ENCODE data around the gene TICRR. TPM values are rescaled to one million over a fixed set of nuclear protein-coding genes. Genes with fewer than 3 reads are reported as not detected.

Gene TICRR
- total RNA-seq, 1 experiment from 2014 or later: 23.6 TPM

- Histone ChIP-seq H3K4me1 (replicated peaks; ENCODE audit: insufficient read depth) (peaks cover 9% of the 10 kb centered on the region), H3K9me3 (ENCODE audit: insufficient read depth, low read depth) (no peaks in the 10 kb centered on the region), H3K79me2 (ENCODE audit: low read depth) (peaks cover 16% of the 10 kb centered on the region), H3K9me2 (ENCODE audit: insufficient read depth) (no peaks in the 10 kb centered on the region), H3K27me3 (ENCODE audit: insufficient read depth, low read depth) (no peaks in the 10 kb centered on the region), H3K36me3 (ENCODE audit: low read depth) (peaks cover 13% of the 10 kb centered on the region; the same call in 1 of the 2 replicates), H3K4me3 (no peak overlapping the region), H3F3A (ENCODE audit: insufficient read depth, low read depth) (peaks cover 14% of the 10 kb centered on the region; the same call in 1 of the 2 replicates), H3K27ac (no peak overlapping the region), H4K20me1 (ENCODE audit: insufficient read depth) (no peaks in the 10 kb centered on the region), H3K4me2 (no peak overlapping the region), H2AFZ (no peak overlapping the region)
- intact Hi-C loops (cut with micrococcal nuclease; ENCODE audit: unreplicated experiment): no loop called here
- no peak for DNase-seq
- POLR2A ChIA-PET (ENCODE audit: unreplicated experiment): no interaction called here
- BruUV-seq (replicated peaks): no TSS peak
- TF ChIP-seq EZH2 (IDR thresholded peaks at IDR 0.05; ENCODE audit: low read depth) (no peak), CTCF (conservative IDR thresholded peaks at IDR 0.05) (no peak)
- CTCF ChIA-PET: no interaction called here
Measured at GRCh38 chr15:89649716-89650115, 74.4 kb downstream of the TICRR start.

- Histone ChIP-seq H3K4me3 (no peak overlapping the region), H3K27ac (no peak overlapping the region), H2AFZ (no peak overlapping the region), H3K4me2 (no peak overlapping the region), H3K9me3 (ENCODE audit: insufficient read depth, low read depth) (no peaks in the 10 kb centered on the region), H3K4me1 (replicated peaks; ENCODE audit: insufficient read depth) (peaks cover 9% of the 10 kb centered on the region), H3K27me3 (ENCODE audit: insufficient read depth, low read depth) (no peaks in the 10 kb centered on the region), H3K36me3 (ENCODE audit: low read depth) (peaks cover 13% of the 10 kb centered on the region; the same call in 1 of the 2 replicates), H4K20me1 (ENCODE audit: insufficient read depth) (no peaks in the 10 kb centered on the region), H3K9me2 (ENCODE audit: insufficient read depth) (no peaks in the 10 kb centered on the region), H3K79me2 (ENCODE audit: low read depth) (peaks cover 16% of the 10 kb centered on the region), H3F3A (ENCODE audit: insufficient read depth, low read depth) (peaks cover 36% of the 10 kb centered on the region)
- CTCF ChIA-PET: no interaction called here
- POLR2A ChIA-PET (ENCODE audit: unreplicated experiment): no interaction called here
- no TSS peak for BruUV-seq (replicated peaks)
- intact Hi-C loops (cut with micrococcal nuclease; ENCODE audit: unreplicated experiment): no loop called here
- no peak for DNase-seq
- TF ChIP-seq CTCF (conservative IDR thresholded peaks at IDR 0.05) (no peak), EZH2 (IDR thresholded peaks at IDR 0.05; ENCODE audit: low read depth) (no peak)
Measured at GRCh38 chr15:89652131-89652530, 76.9 kb downstream of the TICRR start.

- Histone ChIP-seq H3K9me2 (ENCODE audit: insufficient read depth) (no peaks in the 10 kb centered on the region), H3K4me2 (no peak overlapping the region), H2AFZ (no peak overlapping the region), H3K36me3 (ENCODE audit: low read depth) (peaks cover 13% of the 10 kb centered on the region; the same call in 1 of the 2 replicates), H3K9me3 (ENCODE audit: insufficient read depth, low read depth) (no peaks in the 10 kb centered on the region), H3F3A (ENCODE audit: insufficient read depth, low read depth) (peaks cover 32% of the 10 kb centered on the region), H3K4me3 (no peak overlapping the region), H3K27me3 (ENCODE audit: insufficient read depth, low read depth) (no peaks in the 10 kb centered on the region), H3K27ac (no peak overlapping the region), H4K20me1 (ENCODE audit: insufficient read depth) (no peaks in the 10 kb centered on the region), H3K4me1 (replicated peaks; ENCODE audit: insufficient read depth) (peaks cover 9% of the 10 kb centered on the region), H3K79me2 (ENCODE audit: low read depth) (peaks cover 16% of the 10 kb centered on the region)
- POLR2A ChIA-PET (ENCODE audit: unreplicated experiment): interaction anchor here (0.6 kb wide), 1 partner anchor 36 kb away, joined by 6 read pairs; no protein-coding TSS in a partner anchor
- intact Hi-C loops (cut with micrococcal nuclease; ENCODE audit: unreplicated experiment): no loop called here
- TF ChIP-seq EZH2 (IDR thresholded peaks at IDR 0.05; ENCODE audit: low read depth) (no peak), CTCF (conservative IDR thresholded peaks at IDR 0.05) (no peak)
- CTCF ChIA-PET: no interaction called here
- no TSS peak for BruUV-seq (replicated peaks)
- DNase-seq: no peak
Measured at GRCh38 chr15:89652666-89653065, 77.4 kb downstream of the TICRR start.
